ENCODE results near the gene MAPKAPK2.

- TF ChIP-seq CTCF (IDR thresholded peaks at IDR 0.05; ENCODE audit: low read length) (no peak), EZH2 (IDR thresholded peaks at IDR 0.05; ENCODE audit: borderline replicate concordance, low read length) (no peak)
Observed at GRCh38 chr1:206702803-206703202, 18.1 kb downstream of the MAPKAPK2 start.

Data from OCI-LY1 (cell line).